IMR-90 (cell line): ENCODE results near the gene FBN3.

Experiments
- CEBPB ChIP-seq: IDR thresholded peaks from 2 replicates; pipeline ENCODE4 v1.6.1; 2012; ENCODE audit warnings: low read depth, low read length, improper control_type of control experiment
- CHD1 ChIP-seq: IDR thresholded peaks from 2 replicates; pipeline ENCODE4 v1.6.1; 2012; ENCODE audit warnings: low read depth, low read length, improper control_type of control experiment
- CTCF ChIP-seq: conservative IDR thresholded peaks from 2 replicates; pipeline ENCODE4 v1.5.1; 2012; ENCODE audit warnings: mild to moderate bottlenecking, low read depth, low read length, improper control_type of control experiment
- MXI1 ChIP-seq: IDR thresholded peaks from 2 replicates; pipeline ENCODE4 v1.6.1; 2012; ENCODE audit warnings: low read depth, mild to moderate bottlenecking, low read length, moderate library complexity, borderline replicate concordance

- TF ChIP-seq CTCF (no peak), CEBPB (no peak), CHD1 (no peak), MXI1 (no peak)
These were observed 96.9 kb downstream of the FBN3 start, which contains the start of gene CCL25 for GRCh38 chr19:8052464-8052859.
